Measurements from ENCODE around the gene VSTM2L. TPM values are rescaled to one million over a fixed set of nuclear protein-coding genes. Genes with fewer than 3 reads are reported as not detected.

VSTM2L gene
- total and polyA plus RNA-seq, 2 donors (not counting 3 experiments of a cell fraction or from before 2014, with no cell fraction given): 0.18 TPM; not detected in 1

- Histone ChIP-seq H3K79me2 (ENCODE audit: control insufficient read depth, insufficient read depth, low read length) (no peaks in the 10 kb centered on the region), H2AFZ (ENCODE audit: low read depth, low read length) (no peak overlapping the region), H3K9me3 (replicated peaks; ENCODE audit: control insufficient read depth, insufficient read depth, low read length) (no peaks in the 10 kb centered on the region), H3K4me3 (replicated peaks in 1 of 3; ENCODE audit: insufficient read depth in 1 of 3, low read depth in 1 of 3, low read length in 3 of 3) (no peak overlapping the region), H4K20me1 (replicated peaks; ENCODE audit: control insufficient read depth, extremely low read depth, insufficient read depth, low read length) (no peaks in the 10 kb centered on the region), H3K27me3 (ENCODE audit: control insufficient read depth in 2 of 2, insufficient read depth in 2 of 2, low read length in 2 of 2) (peaks cover 12 to 28% of the 10 kb centered on the region in 2 experiments), H3K4me1 (ENCODE audit: control insufficient read depth, extremely low read depth, insufficient read depth, low read length) (no peaks in the 10 kb centered on the region), H3K4me2 (ENCODE audit: insufficient read depth, low read length) (no peak overlapping the region), H3K9me1 (replicated peaks; ENCODE audit: control insufficient read depth, extremely low read depth, insufficient read depth, low read length) (no peaks in the 10 kb centered on the region), H3K27ac (ENCODE audit: insufficient read depth, low read depth, low read length) (no peak overlapping the region), H3K36me3 (ENCODE audit: control insufficient read depth in 2 of 2, extremely low read depth in 1 of 2, insufficient read depth in 2 of 2, low read length in 2 of 2) (no peaks in the 10 kb centered on the region), H3K9ac (replicated peaks; ENCODE audit: extremely low read depth, insufficient read depth, low read length) (no peak overlapping the region)
- no peak for TF ChIP-seq CTCF (IDR thresholded peaks at IDR 0.05; ENCODE audit: extremely low read depth in 1 of 2, insufficient read depth in 1 of 2, low read depth in 1 of 2, low read length in 2 of 2)
- TF ChIP-seq POLR2AphosphoS5 (IDR thresholded peaks at IDR 0.05; ENCODE audit: insufficient read depth, low read depth, low read length): no peak
- no peak for TF ChIP-seq POLR2A (IDR thresholded peaks at IDR 0.05; ENCODE audit: low read depth, low read length)
- TF ChIP-seq GATA2 (IDR thresholded peaks at IDR 0.05; ENCODE audit: insufficient read depth, insufficient read length, low read depth, low read length): no peak
- TF ChIP-seq MYC (IDR thresholded peaks at IDR 0.05; ENCODE audit: low read depth, low read length): no peak
- BruUV-seq (replicated peaks): no TSS peak
- dilution Hi-C loops (cut with MboI; ENCODE audit: extremely low pct_ligation_motif_present, low sequenced_read_pairs): no loop called here
- POLR2A ChIA-PET: no interaction called here
- DNase-seq (ENCODE audit: low read depth, low spot score): no peak
- intact Hi-C loops (cut with micrococcal nuclease): no loop called here
- FAIRE-seq: no peak
- CTCF ChIA-PET: no interaction called here
Observed at GRCh38 chr20:37922016-37922415, 19.1 kb downstream of the VSTM2L start.
